ENCODE data around the gene POLDIP2.

GRCh38 chr17:28334171-28334570, 23.2 kb downstream of the POLDIP2 start:
- TF ChIP-seq, protein P1, sequence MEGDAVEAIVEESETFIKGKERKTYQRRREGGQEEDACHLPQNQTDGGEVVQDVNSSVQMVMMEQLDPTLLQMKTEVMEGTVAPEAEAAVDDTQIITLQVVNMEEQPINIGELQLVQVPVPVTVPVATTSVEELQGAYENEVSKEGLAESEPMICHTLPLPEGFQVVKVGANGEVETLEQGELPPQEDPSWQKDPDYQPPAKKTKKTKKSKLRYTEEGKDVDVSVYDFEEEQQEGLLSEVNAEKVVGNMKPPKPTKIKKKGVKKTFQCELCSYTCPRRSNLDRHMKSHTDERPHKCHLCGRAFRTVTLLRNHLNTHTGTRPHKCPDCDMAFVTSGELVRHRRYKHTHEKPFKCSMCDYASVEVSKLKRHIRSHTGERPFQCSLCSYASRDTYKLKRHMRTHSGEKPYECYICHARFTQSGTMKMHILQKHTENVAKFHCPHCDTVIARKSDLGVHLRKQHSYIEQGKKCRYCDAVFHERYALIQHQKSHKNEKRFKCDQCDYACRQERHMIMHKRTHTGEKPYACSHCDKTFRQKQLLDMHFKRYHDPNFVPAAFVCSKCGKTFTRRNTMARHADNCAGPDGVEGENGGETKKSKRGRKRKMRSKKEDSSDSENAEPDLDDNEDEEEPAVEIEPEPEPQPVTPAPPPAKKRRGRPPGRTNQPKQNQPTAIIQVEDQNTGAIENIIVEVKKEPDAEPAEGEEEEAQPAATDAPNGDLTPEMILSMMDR (IDR thresholded peaks at IDR 0.05): no peak
- no peak for TF ChIP-seq EP300 (IDR thresholded peaks at IDR 0.05; ENCODE audit: borderline replicate concordance in 1 of 2, low read depth in 1 of 2, low read length in 1 of 2)

Data from SK-N-SH (cell line).